Muscle layer of colon (tissue), 2 donors: ENCODE results near the gene RASGRF2.

Experiments
- H3K27ac ChIP-seq: one replicate; pipeline ENCODE4 v1.7.0; 2013; ENCODE audit warnings: low read depth, mild to moderate bottlenecking, low read length, moderate library complexity
- H3K27me3 ChIP-seq, 2 donors: one replicate each; pipeline ENCODE4 v1.7.0; 2013; ENCODE audit warnings: low read length in 2 of 2, mild to moderate bottlenecking in 2 of 2; ENCODE audit not compliant: insufficient read depth in 2 of 2, control insufficient read depth in 1 of 2
- H3K36me3 ChIP-seq: one replicate; pipeline ENCODE4 v1.7.0; 2013; ENCODE audit warnings: mild to moderate bottlenecking, low read length; ENCODE audit not compliant: insufficient read depth
- H3K4me1 ChIP-seq: one replicate; pipeline ENCODE4 v1.7.0; 2013; ENCODE audit warnings: mild to moderate bottlenecking, low read length; ENCODE audit not compliant: insufficient read depth
- H3K4me3 ChIP-seq, 2 donors: one replicate each; pipeline ENCODE4 v1.7.0; 2013; ENCODE audit warnings: low read length in 2 of 2, low read depth in 1 of 2, mild to moderate bottlenecking in 1 of 2, moderate library complexity in 1 of 2
- H3K9ac ChIP-seq: one replicate; pipeline ENCODE4 v1.7.0; 2013; ENCODE audit warnings: low read length
- H3K9me3 ChIP-seq: one replicate; pipeline ENCODE4 v1.7.0; 2013; ENCODE audit warnings: mild to moderate bottlenecking, low read length
- donor health status: abdominal sarcoma.
- donor health status: Adenocarcinoma of cecum.

The RASGRF2 gene

DNA sequence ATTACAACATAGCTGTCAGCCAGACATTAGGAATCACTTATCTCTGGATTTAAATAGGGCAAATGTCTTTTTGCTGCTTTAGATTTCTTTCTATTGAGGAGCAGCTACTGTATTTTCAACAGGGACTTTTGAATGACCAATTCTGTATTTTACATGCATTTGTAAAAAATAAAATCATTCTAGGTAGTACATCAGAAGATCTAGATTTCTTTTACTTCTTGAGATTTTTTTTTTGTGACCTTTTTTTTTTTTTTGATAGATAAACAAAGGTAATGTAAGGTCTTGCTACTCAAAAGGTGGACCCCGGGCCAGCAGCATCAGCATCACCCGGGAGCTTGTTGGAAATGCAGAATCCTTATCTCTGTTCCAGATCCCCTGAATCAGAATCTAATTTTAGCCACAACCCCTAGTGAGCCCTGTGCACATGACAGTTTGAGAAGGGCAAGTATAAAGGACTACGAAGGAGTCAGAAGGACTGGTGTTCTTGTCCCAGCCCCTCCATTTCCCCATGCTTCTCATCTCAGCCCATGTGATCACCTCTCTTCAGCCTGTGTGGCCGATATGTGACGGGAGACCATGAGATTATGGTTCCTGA lies 235.3 kb downstream of the RASGRF2 start:
- Histone ChIP-seq H3K27ac (no peak overlapping the region), H3K9me3 (no peaks in the 10 kb centered on the region), H3K36me3 (no peaks in the 10 kb centered on the region), H3K27me3 (no peaks in the 10 kb centered on the region), H3K4me3 (no peak overlapping the region), H3K4me1 (no peaks in the 10 kb centered on the region), H3K9ac (no peak overlapping the region)

DNA sequence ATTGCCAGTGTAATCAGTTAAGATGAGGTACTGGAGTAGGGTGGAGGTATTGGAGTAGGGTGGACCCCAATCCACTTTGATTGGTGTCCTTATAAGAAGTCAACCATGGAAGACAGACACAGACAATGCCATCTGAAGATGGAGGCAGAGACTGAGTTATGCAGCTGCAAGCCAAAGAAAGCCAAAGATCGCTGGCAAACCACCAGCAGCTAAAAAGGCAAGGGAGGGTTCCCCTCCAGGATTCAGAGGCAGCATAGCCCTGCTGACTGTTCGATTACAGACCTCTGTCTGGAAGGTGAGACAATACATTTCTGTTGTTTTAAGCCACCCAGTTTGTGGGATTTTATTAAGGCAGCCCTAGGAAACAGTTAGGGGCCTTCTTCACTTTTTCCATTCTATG lies 242.5 kb downstream of the RASGRF2 start:
- no peaks in the 10 kb centered on the region for H3K36me3 ChIP-seq
- H3K27ac ChIP-seq, result no peak overlapping the region
- no peaks in the 10 kb centered on the region for H3K4me1 ChIP-seq
- H3K9ac ChIP-seq, result no peak overlapping the region
- no peak overlapping the region for H3K4me3 ChIP-seq
- no peaks in the 10 kb centered on the region for H3K9me3 ChIP-seq
- no peaks in the 10 kb centered on the region for H3K27me3 ChIP-seq

DNA sequence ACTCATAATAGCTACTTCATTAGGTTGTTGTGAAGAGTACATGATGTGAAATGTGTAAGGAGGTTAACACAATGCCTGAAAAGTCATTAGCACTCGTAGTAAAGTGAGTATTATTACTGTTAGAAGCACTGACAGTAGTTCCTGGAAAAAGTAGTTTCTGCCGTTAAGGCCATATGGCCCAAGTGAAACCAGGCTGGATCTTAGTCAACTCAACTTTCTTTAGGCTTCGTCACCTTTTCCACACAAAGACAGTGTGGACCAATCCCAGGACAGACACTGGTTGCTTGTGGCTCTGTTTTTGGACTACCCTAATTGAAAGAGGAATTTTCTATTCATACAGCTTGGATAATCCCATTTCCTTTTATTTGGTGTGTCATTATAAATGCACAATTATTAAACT lies 243.6 kb downstream of the RASGRF2 start:
- Histone ChIP-seq H3K9ac (no peak overlapping the region), H3K9me3 (no peaks in the 10 kb centered on the region), H3K27ac (no peak overlapping the region), H3K4me1 (no peaks in the 10 kb centered on the region), H3K36me3 (no peaks in the 10 kb centered on the region), H3K4me3 (no peak overlapping the region), H3K27me3 (no peaks in the 10 kb centered on the region)

DNA sequence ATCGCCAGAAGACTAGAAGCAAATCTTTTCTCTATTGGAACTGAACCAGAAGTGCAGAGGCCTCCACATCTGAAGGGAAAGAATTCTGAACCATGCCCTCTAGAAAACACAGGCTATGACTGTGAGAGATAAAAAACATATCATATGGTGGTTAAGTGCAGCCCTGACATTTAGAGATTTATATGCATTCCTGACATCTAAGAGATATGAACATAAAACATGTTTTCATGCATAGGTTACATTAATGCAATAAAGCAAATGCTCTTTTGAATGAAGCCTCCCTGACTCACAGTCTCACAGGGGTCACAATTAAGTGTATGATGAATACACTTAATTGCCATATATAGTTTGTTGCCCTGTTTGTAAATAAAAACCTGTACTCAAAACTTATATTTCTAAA lies 244.0 kb downstream of the RASGRF2 start:
- no peaks in the 10 kb centered on the region for H3K9me3 ChIP-seq
- no peaks in the 10 kb centered on the region for H3K27me3 ChIP-seq
- no peak overlapping the region for H3K4me3 ChIP-seq
- no peaks in the 10 kb centered on the region for H3K4me1 ChIP-seq
- H3K27ac ChIP-seq, result no peak overlapping the region
- H3K9ac ChIP-seq, result no peak overlapping the region
- H3K36me3 ChIP-seq, result no peaks in the 10 kb centered on the region

GRCh38 chr5:81205058-81205457 lies 244.9 kb downstream of the RASGRF2 start:
- no peaks in the 10 kb centered on the region for H3K36me3 ChIP-seq
- no peaks in the 10 kb centered on the region for H3K4me1 ChIP-seq
- no peak overlapping the region for H3K27ac ChIP-seq
- H3K4me3 ChIP-seq, result no peak overlapping the region
- no peaks in the 10 kb centered on the region for H3K27me3 ChIP-seq
- H3K9ac ChIP-seq, result no peak overlapping the region
- no peaks in the 10 kb centered on the region for H3K9me3 ChIP-seq

DNA sequence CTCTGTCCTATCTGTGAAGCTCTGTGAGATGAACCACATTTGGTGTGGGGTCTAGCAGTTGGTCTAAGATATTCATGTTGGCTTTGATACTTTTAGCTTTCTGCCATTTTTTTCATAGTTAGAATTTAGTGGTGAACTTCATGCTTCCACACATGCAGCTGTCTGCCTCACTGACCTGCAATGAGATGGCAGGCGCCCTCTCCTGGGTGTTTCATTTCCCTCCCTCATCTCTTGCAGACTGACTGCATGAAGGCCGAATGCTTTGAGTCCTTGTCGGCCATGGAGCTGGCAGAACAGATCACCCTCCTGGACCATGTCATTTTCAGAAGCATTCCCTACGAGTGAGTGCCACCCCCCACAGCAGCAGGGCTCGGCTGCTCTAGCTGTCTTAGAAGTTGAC lies 246.8 kb downstream of the RASGRF2 start:
- H3K4me3 ChIP-seq, result no peak overlapping the region
- H3K4me1 ChIP-seq, result no peaks in the 10 kb centered on the region
- H3K27ac ChIP-seq, result no peak overlapping the region
- H3K9me3 ChIP-seq, result no peaks in the 10 kb centered on the region
- H3K9ac ChIP-seq, result no peak overlapping the region
- H3K36me3 ChIP-seq, result no peaks in the 10 kb centered on the region
- no peaks in the 10 kb centered on the region for H3K27me3 ChIP-seq

DNA sequence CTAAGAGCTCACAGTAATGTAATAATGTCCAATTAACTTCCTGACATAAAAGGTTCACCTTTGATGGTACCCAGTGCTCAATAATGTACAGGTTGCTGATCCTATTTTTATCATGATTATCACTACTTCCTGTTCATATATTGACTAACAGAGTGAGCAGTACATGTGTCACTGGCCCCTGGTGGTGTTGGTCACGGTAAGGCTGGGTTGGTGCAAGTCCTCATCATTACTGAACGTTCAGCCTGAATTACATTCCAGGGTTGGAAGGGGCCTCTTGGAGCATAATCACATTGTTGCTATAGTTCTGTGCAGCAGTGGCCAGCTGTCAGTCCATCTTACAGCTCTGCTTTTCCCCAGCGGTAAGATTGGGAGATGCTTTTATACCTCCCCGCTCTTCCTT lies 248.7 kb downstream of the RASGRF2 start:
- Histone ChIP-seq H3K9ac (no peak overlapping the region), H3K9me3 (no peaks in the 10 kb centered on the region), H3K4me1 (no peaks in the 10 kb centered on the region), H3K4me3 (no peak overlapping the region), H3K27ac (no peak overlapping the region), H3K36me3 (no peaks in the 10 kb centered on the region), H3K27me3 (no peaks in the 10 kb centered on the region)

DNA sequence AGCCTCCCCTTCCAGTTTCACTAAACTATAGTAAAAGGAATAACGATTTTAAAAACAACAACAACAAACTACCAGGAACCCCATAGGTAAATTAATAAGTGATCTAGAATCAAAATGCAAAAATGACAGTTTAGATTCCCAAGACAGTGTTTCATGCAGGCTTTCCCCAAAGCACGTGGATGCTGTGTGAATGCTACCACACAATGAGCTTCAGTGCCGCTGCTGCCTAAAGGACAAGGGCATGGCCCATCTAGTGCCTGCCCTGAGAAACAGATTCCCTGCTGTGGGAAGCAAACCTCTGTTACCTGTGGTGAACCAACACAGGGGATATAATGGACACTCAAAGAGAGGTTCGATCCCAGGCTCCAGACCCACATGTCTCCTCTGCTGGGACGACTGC lies 249.2 kb downstream of the RASGRF2 start:
- Histone ChIP-seq H3K36me3 (no peaks in the 10 kb centered on the region), H3K9ac (no peak overlapping the region), H3K27me3 (no peaks in the 10 kb centered on the region), H3K27ac (no peak overlapping the region), H3K4me1 (no peaks in the 10 kb centered on the region), H3K9me3 (no peaks in the 10 kb centered on the region), H3K4me3 (no peak overlapping the region)

- no peaks in the 10 kb centered on the region for H3K4me1 ChIP-seq
- no peak overlapping the region for H3K4me3 ChIP-seq
- no peaks in the 10 kb centered on the region for H3K36me3 ChIP-seq
- H3K27ac ChIP-seq, result no peak overlapping the region
- H3K9me3 ChIP-seq, result no peaks in the 10 kb centered on the region
- no peaks in the 10 kb centered on the region for H3K27me3 ChIP-seq
- H3K9ac ChIP-seq, result no peak overlapping the region
Measured at GRCh38 chr5:81209869-81210493, 249.8 kb downstream of the RASGRF2 start.

DNA sequence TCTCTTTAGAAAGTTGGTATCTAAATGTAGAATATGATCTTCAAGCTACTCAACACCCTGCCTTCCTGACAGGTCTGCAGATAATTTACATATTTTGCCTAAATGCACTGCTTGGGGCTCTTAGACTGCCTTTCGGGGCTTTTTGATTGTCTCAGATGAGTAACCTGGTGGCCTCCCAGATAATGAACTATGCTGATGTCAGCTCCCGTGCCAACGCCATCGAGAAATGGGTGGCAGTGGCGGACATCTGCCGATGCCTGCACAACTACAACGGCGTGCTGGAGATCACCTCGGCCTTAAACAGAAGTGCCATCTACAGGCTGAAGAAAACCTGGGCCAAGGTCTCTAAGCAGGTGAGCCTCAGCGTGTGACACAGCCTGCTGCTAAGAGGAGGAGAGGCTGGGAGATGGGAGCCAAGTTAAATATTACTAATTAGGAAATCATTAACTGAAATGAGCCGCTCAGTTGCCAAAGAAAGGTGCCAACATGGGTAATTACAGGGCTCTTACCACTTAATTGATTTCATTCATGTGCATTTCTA lies 252.1 kb downstream of the RASGRF2 start:
- Histone ChIP-seq H3K4me1 (no peaks in the 10 kb centered on the region), H3K9ac (no peak overlapping the region), H3K27ac (no peak overlapping the region), H3K27me3 (no peaks in the 10 kb centered on the region), H3K9me3 (no peaks in the 10 kb centered on the region), H3K36me3 (no peaks in the 10 kb centered on the region), H3K4me3 (no peak overlapping the region)

GRCh38 chr5:81213070-81213469 lies 252.9 kb downstream of the RASGRF2 start:
- no peaks in the 10 kb centered on the region for H3K27me3 ChIP-seq
- H3K36me3 ChIP-seq, result no peaks in the 10 kb centered on the region
- H3K9ac ChIP-seq, result no peak overlapping the region
- no peaks in the 10 kb centered on the region for H3K4me1 ChIP-seq
- no peak overlapping the region for H3K4me3 ChIP-seq
- H3K9me3 ChIP-seq, result no peaks in the 10 kb centered on the region
- no peak overlapping the region for H3K27ac ChIP-seq

GRCh38 chr5:81214848-81215247 lies 254.7 kb downstream of the RASGRF2 start:
- H3K27ac ChIP-seq, result no peak overlapping the region
- no peaks in the 10 kb centered on the region for H3K4me1 ChIP-seq
- no peak overlapping the region for H3K4me3 ChIP-seq
- H3K9ac ChIP-seq, result no peak overlapping the region
- no peaks in the 10 kb centered on the region for H3K27me3 ChIP-seq
- H3K36me3 ChIP-seq, result no peaks in the 10 kb centered on the region
- no peaks in the 10 kb centered on the region for H3K9me3 ChIP-seq
